Trophoblast cell (in vitro differentiated cells and primary cell): Measurements from ENCODE around the gene CEP250.
"Not testable (repeated sequence)": the region's sequence is repeated elsewhere in the genome, so short reads cannot be mapped to it uniquely, and the experiment has no call there.

ENCODE experiments used
- DNase-seq, 2 donors: peaks; one replicate each; pipeline ENCODE4 v3.0.0-alpha.2; 2016
- H2AFZ ChIP-seq: 2 replicates; pipeline ENCODE4 v1.6.1; 2013; ENCODE audit warnings: low read length, moderate library complexity, mild to moderate bottlenecking; ENCODE audit not compliant: insufficient read depth, poor library complexity
- H2AK5ac ChIP-seq: 2 replicates; pipeline ENCODE4 v1.6.1; 2013; ENCODE audit warnings: mild to moderate bottlenecking, low read length
- H2BK120ac ChIP-seq: 2 replicates; pipeline ENCODE4 v1.6.1; 2013; ENCODE audit warnings: low read length, mild to moderate bottlenecking, moderate library complexity; ENCODE audit not compliant: insufficient read depth, poor library complexity
- H2BK12ac ChIP-seq: 2 replicates; pipeline ENCODE4 v1.6.1; 2013; ENCODE audit warnings: mild to moderate bottlenecking, low read length, moderate library complexity
- H2BK5ac ChIP-seq: 2 replicates; pipeline ENCODE4 v1.6.1; 2013; ENCODE audit warnings: low read length, low read depth, moderate library complexity, mild to moderate bottlenecking; ENCODE audit not compliant: poor library complexity
- H3K14ac ChIP-seq: 2 replicates; pipeline ENCODE4 v1.6.1; 2013; ENCODE audit warnings: mild to moderate bottlenecking, low read length
- H3K18ac ChIP-seq: 2 replicates; pipeline ENCODE4 v1.6.1; 2013; ENCODE audit warnings: mild to moderate bottlenecking, low read length
- H3K23ac ChIP-seq: 2 replicates; pipeline ENCODE4 v1.6.1; 2013; ENCODE audit warnings: low read length
- H3K27ac ChIP-seq: 2 replicates; pipeline ENCODE4 v1.5.1; 2013; ENCODE audit warnings: low read depth, mild to moderate bottlenecking, inconsistent platforms, low read length, moderate library complexity
- H3K27me3 ChIP-seq: 2 replicates; pipeline ENCODE4 v1.6.1; 2013; ENCODE audit warnings: inconsistent platforms, mild to moderate bottlenecking, low read length, moderate library complexity; ENCODE audit not compliant: insufficient read depth
- H3K36me3 ChIP-seq, 2 experiments: 1 replicate in 1 of 2; 2 replicates in 1 of 2; pipeline ENCODE4 v1.6.1; 2013; ENCODE audit warnings: low read length in 2 of 2, mild to moderate bottlenecking in 2 of 2, moderate library complexity in 1 of 2; ENCODE audit not compliant: insufficient read depth in 2 of 2, control insufficient read depth in 1 of 2
- H3K4ac ChIP-seq: 2 replicates; pipeline ENCODE4 v1.6.1; 2013; ENCODE audit warnings: low read depth, mild to moderate bottlenecking, low read length, moderate library complexity
- H3K4me1 ChIP-seq, 2 experiments: 1 replicate in 1 of 2; 2 replicates in 1 of 2; pipeline ENCODE4 v1.6.1; 2013; ENCODE audit warnings: low read length in 2 of 2, mild to moderate bottlenecking in 2 of 2, moderate library complexity in 1 of 2; ENCODE audit not compliant: insufficient read depth in 2 of 2, control insufficient read depth in 1 of 2
- H3K4me2 ChIP-seq: 2 replicates; pipeline ENCODE4 v1.6.1; 2013; ENCODE audit warnings: inconsistent platforms, mild to moderate bottlenecking, low read length, moderate library complexity
- H3K4me3 ChIP-seq: 2 replicates; pipeline ENCODE4 v1.5.1; 2013; ENCODE audit warnings: mild to moderate bottlenecking, low read depth, low read length, inconsistent platforms
- H3K79me1 ChIP-seq: one replicate; pipeline ENCODE4 v1.6.1; 2013; ENCODE audit warnings: low read length
- H3K79me2 ChIP-seq: 2 replicates; pipeline ENCODE4 v1.6.1; 2013; ENCODE audit warnings: low read length, mild to moderate bottlenecking; ENCODE audit not compliant: control insufficient read depth, insufficient read depth, poor library complexity
- H3K9ac ChIP-seq: 2 replicates; pipeline ENCODE4 v1.6.1; 2013; ENCODE audit warnings: mild to moderate bottlenecking, low read length
- H3K9me3 ChIP-seq: 2 replicates; pipeline ENCODE4 v1.6.1; 2013; ENCODE audit warnings: low read depth, mild to moderate bottlenecking, control low read depth, inconsistent platforms, low read length; ENCODE audit not compliant: insufficient read depth
- H4K12ac ChIP-seq: 2 replicates; pipeline ENCODE4 v1.6.1; 2013; ENCODE audit warnings: low read depth, mild to moderate bottlenecking, low read length, moderate library complexity
- H4K8ac ChIP-seq: 2 replicates; pipeline ENCODE4 v1.6.1; 2013; ENCODE audit warnings: low read depth, mild to moderate bottlenecking, low read length, moderate library complexity
- H4K91ac ChIP-seq: one replicate; pipeline ENCODE4 v1.6.1; 2013; ENCODE audit warnings: low read depth, mild to moderate bottlenecking, low read length, moderate library complexity
- WGBS: extraction: QIAGEN DNeasy Blood & Tissue Kit; methylation state at CpG from one replicate; pipeline ENCODE4 v1.1.7; 2013; ENCODE audit warnings: missing lambda C conversion rate; ENCODE audit not compliant: insufficient read length, insufficient coverage; ENCODE audit errors: extremely low coverage; 5-methylcytosine and 5-hydroxymethylcytosine counted together

The CEP250 gene

GRCh38 chr20:35515341-35515740, 59.9 kb downstream of the CEP250 start:
- no peak overlapping the region for H4K91ac ChIP-seq
- H3K36me3 ChIP-seq: peaks cover 13 to 14% of the 10 kb centered on the region in 2 experiments
- no peaks in the 10 kb centered on the region for H3K27me3 ChIP-seq
- peak; percentile 97 to 98 for DNase-seq
- no peak overlapping the region for H2AK5ac ChIP-seq
- H3K4me1 ChIP-seq: peaks cover 13 to 15% of the 10 kb centered on the region in 2 experiments
- H3K79me1 ChIP-seq: peaks cover 4% of the 10 kb centered on the region
- no peak overlapping the region for H4K12ac ChIP-seq
- no peak overlapping the region for H2BK12ac ChIP-seq
- H3K18ac ChIP-seq: no peak overlapping the region
- H3K79me2 ChIP-seq: no peaks in the 10 kb centered on the region
- H2BK5ac ChIP-seq: no peak overlapping the region
- no peak overlapping the region for H3K14ac ChIP-seq
- no peak overlapping the region for H4K8ac ChIP-seq
- H3K23ac ChIP-seq: no peak overlapping the region
- no peaks in the 10 kb centered on the region for H3K9me3 ChIP-seq
- no peak overlapping the region for H3K4me2 ChIP-seq
- H2AFZ ChIP-seq: no peak overlapping the region
- no CpG with 5 or more reads among the region's 4 CpGs for WGBS
- no peak overlapping the region for H3K4ac ChIP-seq
- no peak overlapping the region for H3K4me3 ChIP-seq
- no peak overlapping the region for H3K27ac ChIP-seq
- H2BK120ac ChIP-seq: no peak overlapping the region
- H3K9ac ChIP-seq: no peak overlapping the region

GRCh38 chr20:35515949-35516645, 60.7 kb downstream of the CEP250 start:
- Histone ChIP-seq H3K4me3 (no peak overlapping the region), H3K23ac (no peak overlapping the region), H3K4ac (no peak overlapping the region), H3K9ac (no peak overlapping the region), H2AK5ac (peak overlapping the region; percentile 22), H3K18ac (no peak overlapping the region), H2AFZ (no peak overlapping the region), H2BK120ac (peak overlapping the region; percentile 64), H3K27me3 (no peaks in the 10 kb centered on the region), H2BK5ac (peak overlapping the region; percentile 3), H2BK12ac (peak overlapping the region; percentile 51), H3K79me1 (peaks cover 4% of the 10 kb centered on the region), H3K9me3 (no peaks in the 10 kb centered on the region), H3K4me2 (no peak overlapping the region), H3K14ac (no peak overlapping the region), H4K91ac (peak overlapping the region; percentile 67), H4K8ac (peak overlapping the region; percentile 42), H3K4me1 (peaks cover 13 to 15% of the 10 kb centered on the region in 2 experiments), H4K12ac (no peak overlapping the region), H3K36me3 (peaks cover 13 to 14% of the 10 kb centered on the region in 2 experiments), H3K27ac (peak overlapping the region; percentile 11), H3K79me2 (no peaks in the 10 kb centered on the region)
- no CpG with 5 or more reads among the region's 3 CpGs for WGBS
- DNase-seq: peak; percentile 95

GRCh38 chr20:35517125-35517524, 61.7 kb downstream of the CEP250 start:
- no peak overlapping the region for H3K4me3 ChIP-seq

GRCh38 chr20:35517767-35518166, 62.4 kb downstream of the CEP250 start:
- H4K91ac ChIP-seq, H2BK12ac ChIP-seq, H3K9ac ChIP-seq, H2AFZ ChIP-seq, H2BK120ac ChIP-seq, H3K36me3 ChIP-seq, H3K23ac ChIP-seq, DNase-seq, H3K79me1 ChIP-seq, H3K4me3 ChIP-seq, H3K27ac ChIP-seq, H3K14ac ChIP-seq, H4K8ac ChIP-seq, H3K4me2 ChIP-seq, H3K27me3 ChIP-seq, H3K9me3 ChIP-seq, H3K79me2 ChIP-seq, H3K18ac ChIP-seq, H3K4ac ChIP-seq, H2BK5ac ChIP-seq, H2AK5ac ChIP-seq, H4K12ac ChIP-seq: not testable (repeated sequence)
- H3K4me1 ChIP-seq: peaks cover 13 to 15% of the 10 kb centered on the region in 2 experiments
- WGBS: no CpG with 5 or more reads among the region's 5 CpGs

More at GRCh38 chr20:35517125-35517524, 61.7 kb downstream of the CEP250 start:
- H3K36me3 ChIP-seq: peaks cover 3 to 7% of the 10 kb centered on the region in 2 experiments
- DNase-seq: no peak
- peak overlapping the region; percentile 12 for H2BK12ac ChIP-seq
- no peak overlapping the region for H4K12ac ChIP-seq
- no peak overlapping the region for H3K4ac ChIP-seq
- H3K27me3 ChIP-seq: no peaks in the 10 kb centered on the region
- no peak overlapping the region for H2BK5ac ChIP-seq
- H3K79me2 ChIP-seq: no peaks in the 10 kb centered on the region
- peaks cover 13 to 15% of the 10 kb centered on the region in 2 experiments for H3K4me1 ChIP-seq
- no peaks in the 10 kb centered on the region for H3K9me3 ChIP-seq
- no peak overlapping the region for H3K9ac ChIP-seq
- peak overlapping the region; percentile 4 for H4K91ac ChIP-seq
- H2AFZ ChIP-seq: no peak overlapping the region
- H4K8ac ChIP-seq: no peak overlapping the region
- no peak overlapping the region for H3K18ac ChIP-seq
- peak overlapping the region; percentile 5 for H2BK120ac ChIP-seq
- no peak overlapping the region for H3K27ac ChIP-seq
- no peak overlapping the region for H3K4me2 ChIP-seq
- peaks cover 4% of the 10 kb centered on the region for H3K79me1 ChIP-seq
- no peak overlapping the region for H3K23ac ChIP-seq
- no CpG with 5 or more reads among the region's 1 CpG for WGBS
- no peak overlapping the region for H3K14ac ChIP-seq
- H2AK5ac ChIP-seq: peak overlapping the region; percentile 27
